GM23338 (cell line): ENCODE measurements around the gene AURKAIP1. TPM values are rescaled to one million over a fixed set of nuclear protein-coding genes. Genes with fewer than 3 reads are reported as not detected.

Experiments
- ATAC-seq: fragments of 200-7000 bp; cut with Tn5 transposase; 3 replicates; pipeline ENCODE4 v1.9.1; 2020
- DNase-seq: peaks from one replicate; pipeline ENCODE4 v3.0.0-alpha.2; 2015; ENCODE audit warnings: low spot score
- H2AFZ ChIP-seq: fragments of 200-600 bp; sonication (generic); 2 replicates; pipeline ENCODE4 v1.8.0; 2016; ENCODE audit warnings: antibody characterized with exemption, mild to moderate bottlenecking, moderate library complexity
- H3F3A ChIP-seq: fragments of 200-600 bp; sonication (generic); replicated peaks from 2 replicates; pipeline ENCODE4 v1.8.0; 2017; ENCODE audit warnings: antibody characterized with exemption, mixed run types, low read depth
- H3K27ac ChIP-seq: fragments of 200-600 bp; sonication (generic); 2 replicates; pipeline ENCODE4 v1.6.1; 2016; ENCODE audit warnings: low read depth
- H3K27me3 ChIP-seq: fragments of 200-600 bp; sonication (generic); 2 replicates; pipeline ENCODE4 v1.8.0; 2016; ENCODE audit warnings: mild to moderate bottlenecking, mixed run types, moderate library complexity; ENCODE audit not compliant: insufficient read depth
- H3K36me3 ChIP-seq: fragments of 200-600 bp; sonication (generic); 2 replicates; pipeline ENCODE4 v1.8.0; 2016; ENCODE audit warnings: mild to moderate bottlenecking; ENCODE audit not compliant: insufficient read depth
- H3K4me1 ChIP-seq: fragments of 200-600 bp; sonication (generic); 2 replicates; pipeline ENCODE4 v1.8.0; 2016; ENCODE audit warnings: mild to moderate bottlenecking, moderate library complexity; ENCODE audit not compliant: insufficient read depth
- H3K4me2 ChIP-seq: fragments of 200-600 bp; sonication (generic); 2 replicates; pipeline ENCODE4 v1.7.1; 2017; ENCODE audit warnings: mixed run types
- H3K4me3 ChIP-seq: fragments of 200-600 bp; sonication (generic); 2 replicates; pipeline ENCODE4 v1.6.1; 2016; ENCODE audit warnings: mixed run types
- H3K79me2 ChIP-seq: fragments of 200-600 bp; sonication (generic); replicated peaks from 2 replicates; pipeline ENCODE4 v1.8.0; 2017; ENCODE audit warnings: mild to moderate bottlenecking; ENCODE audit not compliant: insufficient read depth
- H3K9me2 ChIP-seq: fragments of 200-600 bp; sonication (generic); 2 replicates; pipeline ENCODE4 v1.8.0; 2017; ENCODE audit not compliant: insufficient read depth
- H4K20me1 ChIP-seq: fragments of 200-600 bp; sonication (generic); replicated peaks from 2 replicates; pipeline ENCODE4 v1.8.0; 2017; ENCODE audit warnings: mild to moderate bottlenecking; ENCODE audit not compliant: insufficient read depth
- H3K27ac Mint-ChIP-seq: 2 replicates; pipeline ENCODE4 v1.8.0; 2020; ENCODE audit warnings: inconsistent platforms, mild to moderate bottlenecking, moderate library complexity, mixed read lengths
- H3K27me3 Mint-ChIP-seq: 3 replicates; pipeline ENCODE4 v1.8.0; 2022; ENCODE audit warnings: low read depth, mild to moderate bottlenecking, moderate library complexity, mixed read lengths, inconsistent platforms; ENCODE audit not compliant: insufficient read depth, poor library complexity
- H3K36me3 Mint-ChIP-seq: 3 replicates; pipeline ENCODE4 v1.8.0; 2021; ENCODE audit warnings: low read depth, mild to moderate bottlenecking, inconsistent platforms, moderate library complexity, mixed read lengths
- H3K4me1 Mint-ChIP-seq: 3 replicates; pipeline ENCODE4 v1.8.0; 2020; ENCODE audit warnings: mild to moderate bottlenecking, inconsistent platforms, mixed read lengths
- H3K4me3 Mint-ChIP-seq: 3 replicates; pipeline ENCODE4 v1.8.0; 2021; ENCODE audit warnings: moderate library complexity, mild to moderate bottlenecking, inconsistent platforms, mixed read lengths
- H3K9me3 Mint-ChIP-seq: 3 replicates; pipeline ENCODE4 v1.8.0; 2020; ENCODE audit warnings: moderate library complexity, mild to moderate bottlenecking, inconsistent platforms, mixed read lengths
- CREB1 ChIP-seq: fragments of 250-450 bp; sonication (Bioruptor Pico); IDR thresholded peaks from 2 replicates; pipeline ENCODE4 v1.5.0; 2020; ENCODE audit warnings: low read depth, mild to moderate bottlenecking, moderate library complexity
- EZH2 ChIP-seq: fragments of 200-600 bp; sonication (generic); IDR thresholded peaks from one replicate; pipeline ENCODE4 v1.8.0; 2017; ENCODE audit warnings: antibody characterized with exemption, mild to moderate bottlenecking, low read depth; ENCODE audit not compliant: unreplicated experiment
- EZH2phosphoT487 ChIP-seq: fragments of 200-600 bp; sonication (generic); IDR thresholded peaks from one replicate; pipeline ENCODE4 v1.8.1; 2018; ENCODE audit warnings: antibody characterized with exemption; ENCODE audit not compliant: unreplicated experiment
- JUNB ChIP-seq: IDR thresholded peaks from one replicate; pipeline ENCODE4 v1.6.1; 2016; ENCODE audit warnings: antibody characterized with exemption; ENCODE audit not compliant: unreplicated experiment
- NANOG ChIP-seq: IDR thresholded peaks from 2 replicates; pipeline ENCODE4 v1.6.1; 2016; ENCODE audit warnings: antibody characterized with exemption, borderline replicate concordance
- POLR2AphosphoS5 ChIP-seq: IDR thresholded peaks from 2 replicates; pipeline ENCODE4 v1.6.1; 2016; ENCODE audit warnings: antibody characterized with exemption, low read depth
- REST ChIP-seq: IDR thresholded peaks from one replicate; pipeline ENCODE4 v1.6.1; 2018; ENCODE audit warnings: antibody characterized with exemption; ENCODE audit not compliant: unreplicated experiment
- STAT1 ChIP-seq: IDR thresholded peaks from one replicate; pipeline ENCODE4 v1.6.1; 2016; ENCODE audit warnings: antibody characterized with exemption; ENCODE audit not compliant: unreplicated experiment
- ZNF114 ChIP-seq: fragments of 250-450 bp; sonication (Bioruptor Pico); IDR thresholded peaks from 2 replicates; pipeline ENCODE4 v1.5.0; 2020; ENCODE audit warnings: mild to moderate bottlenecking, moderate library complexity
- ZNF331 ChIP-seq: fragments of 250-450 bp; sonication (Bioruptor Pico); IDR thresholded peaks from 2 replicates; pipeline ENCODE4 v1.5.0; 2020; ENCODE audit warnings: low read depth, mild to moderate bottlenecking, moderate library complexity
- ZNF462 ChIP-seq: fragments of 250-450 bp; sonication (Bioruptor Pico); IDR thresholded peaks from 2 replicates; pipeline ENCODE4 v1.5.0; 2020; ENCODE audit warnings: mild to moderate bottlenecking, moderate library complexity
- polyA plus RNA-seq: library from polyadenylated mRNA; unstranded; fragments of >200 nt; fragmentation: Nextera tagmentation; extraction: Ambion mirVana; gene quantifications from 2 replicates; pipeline ENCODE4 v1.2.1, GENCODE V29; 2016
- total RNA-seq: library from RNA; depleted of rRNA; stranded (reverse); fragments of >200 nt; shearing (Covaris generic); gene quantifications from 2 replicates; pipeline ENCODE4 v1.2.3, GENCODE V29; 2014
- TF ChIP-seq, protein P1 (sequence below): IDR thresholded peaks from 2 replicates; pipeline ENCODE4 v1.6.1; 2016; ENCODE audit warnings: antibody characterized with exemption

AURKAIP1 gene
- total and polyA plus RNA-seq, 2 experiments from 2014 or later: 167 to 355 TPM

DNA sequence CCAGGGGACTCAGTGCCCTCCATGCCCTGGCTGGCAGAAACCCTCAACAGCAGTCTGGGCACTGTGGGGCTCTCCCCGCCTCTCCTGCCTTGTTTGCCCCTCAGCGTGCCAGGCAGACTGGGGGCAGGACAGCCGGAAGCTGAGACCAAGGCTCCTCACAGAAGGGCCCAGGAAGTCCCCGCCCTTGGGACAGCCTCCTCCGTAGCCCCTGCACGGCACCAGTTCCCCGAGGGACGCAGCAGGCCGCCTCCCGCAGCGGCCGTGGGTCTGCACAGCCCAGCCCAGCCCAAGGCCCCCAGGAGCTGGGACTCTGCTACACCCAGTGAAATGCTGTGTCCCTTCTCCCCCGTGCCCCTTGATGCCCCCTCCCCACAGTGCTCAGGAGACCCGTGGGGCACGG is 46.8 kb downstream of the AURKAIP1 start:
- Histone ChIP-seq H3K79me2 (peaks cover 15% of the 10 kb centered on the region), H3K4me1 (no peaks in the 10 kb centered on the region), H3F3A (peaks cover 15% of the 10 kb centered on the region; the same call in 1 of the 2 replicates), H4K20me1 (peaks cover 3% of the 10 kb centered on the region; the same call in 1 of the 2 replicates), H3K27ac (no peak overlapping the region), H3K4me3 (no peak overlapping the region), H2AFZ (no peak overlapping the region), H3K27me3 (no peaks in the 10 kb centered on the region), H3K4me2 (no peak overlapping the region), H3K9me2 (no peaks in the 10 kb centered on the region), H3K36me3 (no peaks in the 10 kb centered on the region)
- DNase-seq (no peak), ATAC-seq (no peak)
- Mint-ChIP-seq H3K36me3 (peaks cover 9% of the 10 kb centered on the region; the same call in 2 of the 3 replicates), H3K9me3 (no peaks in the 10 kb centered on the region; the same call in 2 of the 3 replicates), H3K4me3 (no peak overlapping the region), H3K27ac (no peak overlapping the region), H3K27me3 (peaks cover 19% of the 10 kb centered on the region), H3K4me1 (peaks cover 4% of the 10 kb centered on the region)
- TF ChIP-seq STAT1: no peak

GRCh38 chr1:1327291-1327690 is 47.7 kb downstream of the AURKAIP1 start:
- Histone ChIP-seq H4K20me1 (peaks cover 5% of the 10 kb centered on the region; the same call in 1 of the 2 replicates), H3K27me3 (no peaks in the 10 kb centered on the region), H3K4me3 (no peak overlapping the region), H3K27ac (no peak overlapping the region), H3K9me2 (no peaks in the 10 kb centered on the region), H3K4me2 (no peak overlapping the region), H3K36me3 (no peaks in the 10 kb centered on the region), H3K79me2 (peaks cover 22% of the 10 kb centered on the region), H3F3A (peaks cover 15% of the 10 kb centered on the region; the same call in 1 of the 2 replicates), H2AFZ (no peak overlapping the region), H3K4me1 (no peaks in the 10 kb centered on the region)
- Mint-ChIP-seq H3K27ac (no peak overlapping the region), H3K4me1 (peaks cover 8% of the 10 kb centered on the region), H3K36me3 (peaks cover 12% of the 10 kb centered on the region; the same call in 2 of the 3 replicates), H3K9me3 (no peaks in the 10 kb centered on the region; the same call in 2 of the 3 replicates), H3K27me3 (peaks cover 16% of the 10 kb centered on the region), H3K4me3 (no peak overlapping the region)
- ATAC-seq (no peak), DNase-seq (no peak)
- TF ChIP-seq, protein P1, sequence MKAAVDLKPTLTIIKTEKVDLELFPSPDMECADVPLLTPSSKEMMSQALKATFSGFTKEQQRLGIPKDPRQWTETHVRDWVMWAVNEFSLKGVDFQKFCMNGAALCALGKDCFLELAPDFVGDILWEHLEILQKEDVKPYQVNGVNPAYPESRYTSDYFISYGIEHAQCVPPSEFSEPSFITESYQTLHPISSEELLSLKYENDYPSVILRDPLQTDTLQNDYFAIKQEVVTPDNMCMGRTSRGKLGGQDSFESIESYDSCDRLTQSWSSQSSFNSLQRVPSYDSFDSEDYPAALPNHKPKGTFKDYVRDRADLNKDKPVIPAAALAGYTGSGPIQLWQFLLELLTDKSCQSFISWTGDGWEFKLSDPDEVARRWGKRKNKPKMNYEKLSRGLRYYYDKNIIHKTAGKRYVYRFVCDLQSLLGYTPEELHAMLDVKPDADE: no peak
- TF ChIP-seq JUNB (no peak), ZNF114 (CRISPR knock-in tag) (no peak), EZH2 (no peak), REST (no peak), NANOG (no peak), POLR2AphosphoS5 (no peak), ZNF462 (CRISPR knock-in tag) (no peak), STAT1 (no peak), EZH2phosphoT487 (no peak), ZNF331 (CRISPR knock-in tag) (no peak), CREB1 (no peak)
